DND-41 (cell line): Measurements from ENCODE around the gene GJC3.
"Not testable (repeated sequence)": the region's sequence is repeated elsewhere in the genome, so short reads cannot be mapped to it uniquely, and the experiment has no call there.

Experiments
- EZH2 ChIP-seq: IDR thresholded peaks from 3 replicates; pipeline ENCODE4 v1.6.1; 2012; ENCODE audit warnings: borderline replicate concordance, low read depth, mild to moderate bottlenecking, moderate library complexity, low read length, inconsistent platforms; ENCODE audit not compliant: severe bottlenecking
- TF ChIP-seq, protein P1 (sequence below): IDR thresholded peaks from 2 replicates; pipeline ENCODE4 v1.5.1; 2012; ENCODE audit warnings: borderline replicate concordance, low read length, moderate library complexity, mild to moderate bottlenecking; ENCODE audit not compliant: poor library complexity, severe bottlenecking; ENCODE audit errors: extremely low read depth

DNA sequence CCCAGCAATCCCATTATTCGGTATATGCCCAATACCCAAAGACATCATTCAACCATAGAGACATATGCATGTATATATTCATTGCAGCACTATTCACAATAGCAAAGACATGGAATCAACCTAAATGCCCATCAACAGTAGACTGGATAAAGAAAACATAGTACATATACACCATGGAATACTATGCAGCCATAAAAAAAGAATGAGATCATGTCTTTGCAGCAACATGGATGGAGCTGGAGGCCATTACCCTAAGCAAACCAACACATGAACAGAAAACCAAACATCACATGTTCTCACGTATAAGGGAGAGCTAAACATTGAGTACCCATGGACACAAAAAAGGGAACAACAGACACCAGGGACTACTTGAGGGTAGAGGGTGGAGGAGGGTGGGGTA lies 39.1 kb downstream of the GJC3 start:
- TF ChIP-seq, protein P1, sequence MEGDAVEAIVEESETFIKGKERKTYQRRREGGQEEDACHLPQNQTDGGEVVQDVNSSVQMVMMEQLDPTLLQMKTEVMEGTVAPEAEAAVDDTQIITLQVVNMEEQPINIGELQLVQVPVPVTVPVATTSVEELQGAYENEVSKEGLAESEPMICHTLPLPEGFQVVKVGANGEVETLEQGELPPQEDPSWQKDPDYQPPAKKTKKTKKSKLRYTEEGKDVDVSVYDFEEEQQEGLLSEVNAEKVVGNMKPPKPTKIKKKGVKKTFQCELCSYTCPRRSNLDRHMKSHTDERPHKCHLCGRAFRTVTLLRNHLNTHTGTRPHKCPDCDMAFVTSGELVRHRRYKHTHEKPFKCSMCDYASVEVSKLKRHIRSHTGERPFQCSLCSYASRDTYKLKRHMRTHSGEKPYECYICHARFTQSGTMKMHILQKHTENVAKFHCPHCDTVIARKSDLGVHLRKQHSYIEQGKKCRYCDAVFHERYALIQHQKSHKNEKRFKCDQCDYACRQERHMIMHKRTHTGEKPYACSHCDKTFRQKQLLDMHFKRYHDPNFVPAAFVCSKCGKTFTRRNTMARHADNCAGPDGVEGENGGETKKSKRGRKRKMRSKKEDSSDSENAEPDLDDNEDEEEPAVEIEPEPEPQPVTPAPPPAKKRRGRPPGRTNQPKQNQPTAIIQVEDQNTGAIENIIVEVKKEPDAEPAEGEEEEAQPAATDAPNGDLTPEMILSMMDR = not testable (repeated sequence)
- TF ChIP-seq EZH2 = not testable (repeated sequence)
